Spleen (tissue), 7 donors: ENCODE measurements around the gene RBBP6.

Source experiments
- POLR2A ChIP-seq, 3 donors: fragments of 450-650 bp; IDR thresholded peaks; one replicate each; pipeline ENCODE4 v1.5.1; 2017; ENCODE audit warnings: antibody characterized with exemption in 3 of 3, mild to moderate bottlenecking in 1 of 3
- TF ChIP-seq, protein P1 (sequence below), 11 experiments: fragments of 200-600 bp in 7 of 11; fragments of 450-650 bp in 4 of 11; sonication (generic) in 4 of 11; IDR thresholded peaks in 8 of 11; conservative IDR thresholded peaks in 3 of 11; 1 replicate in 7 of 11; 2 replicates in 4 of 11; pipeline versions ENCODE4 v1.4.0 to v1.8.0; 2016 to 2021; ENCODE audit warnings: antibody characterized with exemption in 11 of 11, inconsistent platforms in 4 of 11, mild to moderate bottlenecking in 1 of 11
- donor health status: DM: no; HTN: no; CAD: no; lungs with moderate emphysema.
- donor health status: DM: no; HTN: no; CAD: no.
- donor health status: DM: no; HTN: no; CAD: no.

DNA sequence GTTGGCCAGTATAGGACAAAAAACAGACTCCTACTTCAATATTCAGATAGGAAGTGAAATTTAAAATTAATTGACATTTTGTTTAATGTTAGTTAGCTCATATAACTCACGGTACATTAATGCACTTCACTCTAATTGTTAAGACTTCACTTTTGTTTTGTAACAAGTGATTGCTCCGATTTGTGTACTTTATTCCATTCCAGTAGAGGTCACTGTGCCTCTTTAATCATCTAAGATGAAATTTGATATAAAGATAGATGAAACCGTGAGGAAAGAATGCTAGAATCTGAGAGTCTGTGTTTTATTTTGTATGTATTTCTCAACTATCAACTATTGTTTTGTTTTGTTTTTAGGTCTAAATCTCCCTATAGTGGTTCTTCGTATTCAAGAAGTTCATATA, 29.0 kb downstream of the RBBP6 start:
- no peak for TF ChIP-seq POLR2A (IDR thresholded peaks at IDR 0.05)
- TF ChIP-seq, protein P1, sequence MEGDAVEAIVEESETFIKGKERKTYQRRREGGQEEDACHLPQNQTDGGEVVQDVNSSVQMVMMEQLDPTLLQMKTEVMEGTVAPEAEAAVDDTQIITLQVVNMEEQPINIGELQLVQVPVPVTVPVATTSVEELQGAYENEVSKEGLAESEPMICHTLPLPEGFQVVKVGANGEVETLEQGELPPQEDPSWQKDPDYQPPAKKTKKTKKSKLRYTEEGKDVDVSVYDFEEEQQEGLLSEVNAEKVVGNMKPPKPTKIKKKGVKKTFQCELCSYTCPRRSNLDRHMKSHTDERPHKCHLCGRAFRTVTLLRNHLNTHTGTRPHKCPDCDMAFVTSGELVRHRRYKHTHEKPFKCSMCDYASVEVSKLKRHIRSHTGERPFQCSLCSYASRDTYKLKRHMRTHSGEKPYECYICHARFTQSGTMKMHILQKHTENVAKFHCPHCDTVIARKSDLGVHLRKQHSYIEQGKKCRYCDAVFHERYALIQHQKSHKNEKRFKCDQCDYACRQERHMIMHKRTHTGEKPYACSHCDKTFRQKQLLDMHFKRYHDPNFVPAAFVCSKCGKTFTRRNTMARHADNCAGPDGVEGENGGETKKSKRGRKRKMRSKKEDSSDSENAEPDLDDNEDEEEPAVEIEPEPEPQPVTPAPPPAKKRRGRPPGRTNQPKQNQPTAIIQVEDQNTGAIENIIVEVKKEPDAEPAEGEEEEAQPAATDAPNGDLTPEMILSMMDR (IDR thresholded peaks at IDR 0.05 in 8 of 11, conservative IDR thresholded peaks at IDR 0.05 in 3 of 11), result no peak
